Panc1 (cell line): ENCODE measurements around the gene EYS. TPM values are rescaled to one million over a fixed set of nuclear protein-coding genes. Genes with fewer than 3 reads are reported as not detected.

Source experiments
- ATAC-seq: fragments of 200-7000 bp; cut with Tn5 transposase; 2 replicates; pipeline ENCODE4 v1.9.1; 2020; ENCODE audit warnings: mild to moderate bottlenecking, moderate library complexity
- BruUV-seq: library from RNA; stranded (reverse); fragments of 400-500 nt; replicated peaks from 2 replicates; lab custom pipeline; 2021; lab: Mats Ljungman, UMichigan
- CTCF ChIA-PET: fragments of 300-600 bp; sonication (Branson Sonifier 250); formaldehyde crosslinking; loops from one replicate; lab custom pipeline; 2022; ENCODE audit warnings: antibody characterized with exemption; lab: Charles Lee
- POLR2A ChIA-PET: fragments of 300-600 bp; sonication (Branson Sonifier 250); formaldehyde crosslinking; loops from one replicate; lab custom pipeline; 2022; ENCODE audit warnings: antibody characterized with exemption; lab: Charles Lee
- DNase-seq: peaks from one replicate; pipeline ENCODE4 v3.0.0-alpha.2; 2010; ENCODE audit warnings: low read depth, low spot score
- H3K27ac ChIP-seq: 2 replicates; pipeline ENCODE4 v1.5.1; 2011; ENCODE audit warnings: mild to moderate bottlenecking, low read length, inconsistent platforms
- H3K27me3 ChIP-seq: fragments of 200-500 bp; sonication (Bioruptor generic); 2 replicates; pipeline ENCODE4 v1.6.0; 2014; ENCODE audit warnings: low read length, inconsistent platforms; ENCODE audit not compliant: control insufficient read depth, insufficient read depth
- H3K36me3 ChIP-seq: fragments of 200-500 bp; sonication (Bioruptor generic); 2 replicates; pipeline ENCODE4 v1.5.1; 2014; ENCODE audit warnings: inconsistent platforms, mild to moderate bottlenecking, low read length, moderate library complexity; ENCODE audit not compliant: control insufficient read depth, insufficient read depth
- H3K4me1 ChIP-seq: 2 replicates; pipeline ENCODE4 v1.5.1; 2011; ENCODE audit warnings: inconsistent platforms, mild to moderate bottlenecking, low read length, moderate library complexity; ENCODE audit not compliant: control insufficient read depth, insufficient read depth
- H3K4me3 ChIP-seq, 2 experiments: 2 replicates each; pipeline ENCODE4 v1.5.1; 2011 to 2012; ENCODE audit warnings: low read depth in 2 of 2, low read length in 2 of 2, mild to moderate bottlenecking in 2 of 2, inconsistent platforms in 1 of 2, moderate library complexity in 1 of 2
- H3K9me3 ChIP-seq: fragments of 200-500 bp; sonication (Bioruptor generic); 2 replicates; pipeline ENCODE4 v1.5.1; 2014; ENCODE audit warnings: low read depth, mild to moderate bottlenecking, inconsistent platforms, low read length, moderate library complexity; ENCODE audit not compliant: control insufficient read depth, insufficient read depth
- CTCF ChIP-seq: fragments of 450-650 bp; IDR thresholded peaks from 2 replicates; pipeline ENCODE4 v1.5.1; 2017; ENCODE audit warnings: mild to moderate bottlenecking
- POLR2AphosphoS5 ChIP-seq: IDR thresholded peaks from 2 replicates; pipeline ENCODE4 v1.6.1; 2012; ENCODE audit warnings: mild to moderate bottlenecking, low read depth, low read length, moderate library complexity
- REST ChIP-seq, 2 experiments: IDR thresholded peaks; 2 replicates each; pipeline ENCODE4 v1.6.1; 2011 to 2012; ENCODE audit warnings: low read depth in 2 of 2, control low read depth in 1 of 2, low read length in 1 of 2, mild to moderate bottlenecking in 1 of 2, moderate library complexity in 1 of 2; ENCODE audit not compliant: insufficient read depth in 1 of 2
- SIN3A ChIP-seq: IDR thresholded peaks from 2 replicates; pipeline ENCODE4 v1.6.1; 2012; ENCODE audit warnings: low read depth, mild to moderate bottlenecking, low read length, moderate library complexity, borderline replicate concordance; ENCODE audit not compliant: insufficient read depth
- TCF7L2 ChIP-seq: IDR thresholded peaks from 2 replicates; pipeline ENCODE4 v1.6.1; 2011; ENCODE audit warnings: mild to moderate bottlenecking, low read depth, low read length, inconsistent platforms
- in situ Hi-C: cut with HindIII; loops from 2 replicates; pipeline ENCODE4 v1.10.0; 2016; ENCODE audit warnings: low sequenced_read_pairs, low pct_unique_long_range_greater_than_20kb
- intact Hi-C: fragments of 100-400 bp; cut with micrococcal nuclease; formaldehyde crosslinking; loops from one replicate; pipeline ENCODE4 v1.10.0; 2022; ENCODE audit not compliant: unreplicated experiment
- total RNA-seq: library from RNA; stranded (reverse); gene quantifications from one replicate; pipeline ENCODE4 v1.2.1, GENCODE V29; 2021; ENCODE audit not compliant: unreplicated experiment

EYS gene
- total RNA-seq, 1 experiment from 2014 or later: not detected

- Histone ChIP-seq H3K4me3 (no peak overlapping the region), H3K36me3 (no peaks in the 10 kb centered on the region), H3K9me3 (no peaks in the 10 kb centered on the region), H3K27ac (no peak overlapping the region), H3K4me1 (no peaks in the 10 kb centered on the region), H3K27me3 (no peaks in the 10 kb centered on the region)
- intact Hi-C loops: no loop called here
- CTCF ChIA-PET: no interaction called here
- DNase-seq (no peak), ATAC-seq (no peak)
- TF ChIP-seq SIN3A (no peak), TCF7L2 (no peak), CTCF (no peak), REST (IDR thresholded peaks at IDR 0.05; ENCODE audit: insufficient read depth in 1 of 2, low read depth in 2 of 2, low read length in 1 of 2) (no peak), POLR2AphosphoS5 (no peak)
- in situ Hi-C loops: no loop called here
- POLR2A ChIA-PET: no interaction called here
- BruUV-seq: no TSS peak
These were observed 169.4 kb downstream of the EYS start for GRCh38 chr6:65537600-65537999.

GRCh38 chr6:65531533-65531932 lies 175.5 kb downstream of the EYS start:
- Histone ChIP-seq H3K27ac (no peak overlapping the region), H3K4me3 (no peak overlapping the region), H3K27me3 (no peaks in the 10 kb centered on the region), H3K9me3 (0 out of 2 replicates have a peak, but pooled peaks cover 3% of the 10 kb centered on the region), H3K4me1 (no peaks in the 10 kb centered on the region), H3K36me3 (no peaks in the 10 kb centered on the region)
- in situ Hi-C loops: no loop called here
- CTCF ChIA-PET: no interaction called here
- DNase-seq (no peak), ATAC-seq (no peak)
- intact Hi-C loops: no loop called here
- TF ChIP-seq SIN3A (no peak), CTCF (no peak), POLR2AphosphoS5 (no peak), TCF7L2 (no peak), REST (IDR thresholded peaks at IDR 0.05; ENCODE audit: insufficient read depth in 1 of 2, low read depth in 2 of 2, low read length in 1 of 2) (no peak)
- POLR2A ChIA-PET: no interaction called here
- BruUV-seq: no TSS peak
